Testis (tissue), 2 donors: ENCODE data around the gene CCDC167.

Experiments
- CTCF ChIP-seq, 3 experiments: fragments of 450-650 bp in 2 of 3; fragments of 200-600 bp in 1 of 3; sonication (generic) in 1 of 3; IDR thresholded peaks; one replicate each; pipeline ENCODE4 v1.5.1; 2016 to 2019; ENCODE audit warnings: antibody characterized with exemption in 3 of 3, mild to moderate bottlenecking in 2 of 3, moderate library complexity in 1 of 3
- POLR2A ChIP-seq: fragments of 450-650 bp; IDR thresholded peaks from one replicate; pipeline ENCODE4 v1.6.1; 2017; ENCODE audit warnings: antibody characterized with exemption, mild to moderate bottlenecking, moderate library complexity

GRCh38 chr6:37503309-37503965 is 3.7 kb upstream of the CCDC167 start:
- TF ChIP-seq CTCF (IDR thresholded peaks at IDR 0.05): no peak
- no peak for TF ChIP-seq POLR2A
